Body of pancreas (tissue), 4 donors: ENCODE measurements around the gene ADSS1.

Experiments
- POLR2A ChIP-seq, 3 donors: fragments of 450-650 bp; IDR thresholded peaks; one replicate each; pipeline ENCODE4 v1.6.1; 2016; ENCODE audit warnings: antibody characterized with exemption in 3 of 3, mild to moderate bottlenecking in 2 of 3
- TF ChIP-seq, protein P1 (sequence below), 7 experiments: fragments of 450-650 bp in 4 of 7; fragments of 200-600 bp in 3 of 7; sonication (generic) in 3 of 7; IDR thresholded peaks; one replicate each; pipeline ENCODE4 v1.5.1; 2016 to 2019; ENCODE audit warnings: antibody characterized with exemption in 7 of 7

DNA sequence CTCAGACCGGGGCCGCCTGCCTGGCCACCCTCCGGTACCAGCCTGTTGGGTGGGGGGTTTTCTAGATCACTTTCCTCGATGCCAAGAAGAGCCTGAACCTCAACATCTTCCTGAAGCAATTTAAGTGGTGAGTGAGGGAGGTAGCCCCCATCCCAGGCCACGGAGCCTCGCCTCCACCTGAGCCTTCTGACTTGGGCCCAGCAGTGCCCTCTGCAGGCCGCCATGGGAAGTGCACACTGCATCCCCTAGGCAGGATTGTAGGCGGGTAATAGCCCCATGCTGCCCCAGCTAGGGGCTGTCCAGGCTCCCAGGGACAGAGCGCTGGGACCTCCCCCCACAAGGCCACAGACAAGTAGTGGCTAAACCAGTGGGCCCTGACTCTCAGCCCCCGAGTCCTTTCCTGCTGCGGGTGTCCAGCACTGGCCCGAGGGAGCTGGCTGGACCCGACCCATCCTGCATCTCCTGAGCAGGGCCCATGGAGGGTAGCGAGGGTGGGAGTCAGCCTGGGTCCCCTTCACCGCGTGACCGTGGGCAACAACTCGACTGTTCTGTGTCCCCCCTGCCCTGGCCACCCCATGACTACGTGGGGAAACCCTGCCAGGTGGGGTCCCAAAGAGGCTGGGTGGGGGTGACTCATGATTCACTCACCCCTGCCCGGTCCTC lies 15.3 kb upstream of the ADSS1 start:
- TF ChIP-seq POLR2A (IDR thresholded peaks at IDR 0.05), result no peak
- TF ChIP-seq, protein P1, sequence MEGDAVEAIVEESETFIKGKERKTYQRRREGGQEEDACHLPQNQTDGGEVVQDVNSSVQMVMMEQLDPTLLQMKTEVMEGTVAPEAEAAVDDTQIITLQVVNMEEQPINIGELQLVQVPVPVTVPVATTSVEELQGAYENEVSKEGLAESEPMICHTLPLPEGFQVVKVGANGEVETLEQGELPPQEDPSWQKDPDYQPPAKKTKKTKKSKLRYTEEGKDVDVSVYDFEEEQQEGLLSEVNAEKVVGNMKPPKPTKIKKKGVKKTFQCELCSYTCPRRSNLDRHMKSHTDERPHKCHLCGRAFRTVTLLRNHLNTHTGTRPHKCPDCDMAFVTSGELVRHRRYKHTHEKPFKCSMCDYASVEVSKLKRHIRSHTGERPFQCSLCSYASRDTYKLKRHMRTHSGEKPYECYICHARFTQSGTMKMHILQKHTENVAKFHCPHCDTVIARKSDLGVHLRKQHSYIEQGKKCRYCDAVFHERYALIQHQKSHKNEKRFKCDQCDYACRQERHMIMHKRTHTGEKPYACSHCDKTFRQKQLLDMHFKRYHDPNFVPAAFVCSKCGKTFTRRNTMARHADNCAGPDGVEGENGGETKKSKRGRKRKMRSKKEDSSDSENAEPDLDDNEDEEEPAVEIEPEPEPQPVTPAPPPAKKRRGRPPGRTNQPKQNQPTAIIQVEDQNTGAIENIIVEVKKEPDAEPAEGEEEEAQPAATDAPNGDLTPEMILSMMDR (IDR thresholded peaks at IDR 0.05), result peak; percentile 90 to 98 (median 93)
